ENCODE results near the gene CNIH3. TPM values are rescaled to one million over a fixed set of nuclear protein-coding genes. Genes with fewer than 3 reads are reported as not detected.

Gene CNIH3
- total RNA-seq, 1 experiment from 2014 or later = 3.7 TPM

- no peaks in the 10 kb centered on the region; the same call in 1 of the 2 replicates for H3K27me3 ChIP-seq (ENCODE audit: control insufficient read depth, insufficient read depth, low read length)
- H3K36me3 ChIP-seq (ENCODE audit: control insufficient read depth, insufficient read depth, low read length) = no peaks in the 10 kb centered on the region
- ATAC-seq (no peak), DNase-seq (ENCODE audit: low read depth, low spot score) (no peak)
- CTCF ChIA-PET = no interaction called here
- no peak for TF ChIP-seq TCF7L2 (IDR thresholded peaks at IDR 0.05; ENCODE audit: low read depth, low read length)
- TF ChIP-seq POLR2AphosphoS5 (IDR thresholded peaks at IDR 0.05; ENCODE audit: low read depth, low read length) = no peak
- TF ChIP-seq SIN3A (IDR thresholded peaks at IDR 0.05; ENCODE audit: borderline replicate concordance, insufficient read depth, low read depth, low read length) = no peak
- no peak for TF ChIP-seq REST (IDR thresholded peaks at IDR 0.05; ENCODE audit: insufficient read depth in 1 of 2, low read depth in 2 of 2, low read length in 1 of 2)
- no peak for TF ChIP-seq CTCF (IDR thresholded peaks at IDR 0.05)
- in situ Hi-C loops (cut with HindIII; ENCODE audit: low pct_unique_long_range_greater_than_20kb, low sequenced_read_pairs) (no loop called here), intact Hi-C loops (cut with micrococcal nuclease; ENCODE audit: unreplicated experiment) (no loop called here)
- no peak overlapping the region for H3K27ac ChIP-seq (ENCODE audit: low read length)
- no peak overlapping the region for H3K4me3 ChIP-seq (ENCODE audit: low read depth in 2 of 2, low read length in 2 of 2)
- no TSS peak for BruUV-seq (replicated peaks)
- POLR2A ChIA-PET = no interaction called here
- H3K9me3 ChIP-seq (ENCODE audit: control insufficient read depth, insufficient read depth, low read depth, low read length) = no peaks in the 10 kb centered on the region
- no peaks in the 10 kb centered on the region for H3K4me1 ChIP-seq (ENCODE audit: control insufficient read depth, insufficient read depth, low read length)
Observed at GRCh38 chr1:224711876-224712275, 95.8 kb downstream of the CNIH3 start.

- H3K4me1 ChIP-seq (ENCODE audit: control insufficient read depth, insufficient read depth, low read length) = no peaks in the 10 kb centered on the region
- no TSS peak for BruUV-seq (replicated peaks)
- no peak for ATAC-seq
- TF ChIP-seq REST (IDR thresholded peaks at IDR 0.05; ENCODE audit: insufficient read depth in 1 of 2, low read depth in 2 of 2, low read length in 1 of 2) (no peak), POLR2AphosphoS5 (IDR thresholded peaks at IDR 0.05; ENCODE audit: low read depth, low read length) (no peak), SIN3A (IDR thresholded peaks at IDR 0.05; ENCODE audit: borderline replicate concordance, insufficient read depth, low read depth, low read length) (no peak), TCF7L2 (IDR thresholded peaks at IDR 0.05; ENCODE audit: low read depth, low read length) (no peak), CTCF (IDR thresholded peaks at IDR 0.05) (no peak)
- DNase-seq (ENCODE audit: low read depth, low spot score) = no peak
- in situ Hi-C loops (cut with HindIII; ENCODE audit: low pct_unique_long_range_greater_than_20kb, low sequenced_read_pairs) = no loop called here
- no peaks in the 10 kb centered on the region for H3K36me3 ChIP-seq (ENCODE audit: control insufficient read depth, insufficient read depth, low read length)
- intact Hi-C loops (cut with micrococcal nuclease; ENCODE audit: unreplicated experiment) = no loop called here
- ChIA-PET CTCF (no interaction called here), POLR2A (no interaction called here)
- no peaks in the 10 kb centered on the region; the same call in 1 of the 2 replicates for H3K27me3 ChIP-seq (ENCODE audit: control insufficient read depth, insufficient read depth, low read length)
- H3K9me3 ChIP-seq (ENCODE audit: control insufficient read depth, insufficient read depth, low read depth, low read length) = no peaks in the 10 kb centered on the region
- H3K4me3 ChIP-seq (ENCODE audit: low read depth in 2 of 2, low read length in 2 of 2) = no peak overlapping the region
- H3K27ac ChIP-seq (ENCODE audit: low read length) = no peak overlapping the region
Observed at GRCh38 chr1:224713228-224713627, 97.1 kb downstream of the CNIH3 start.
